Adipose tissue (tissue), 3 donors: ENCODE data around the gene BICDL1. TPM values are rescaled to one million over a fixed set of nuclear protein-coding genes. Genes with fewer than 3 reads are reported as not detected.

Experiments used
- H3K27ac ChIP-seq: one replicate; pipeline ENCODE4 v1.5.1; 2013; ENCODE audit warnings: low read depth, low read length
- WGBS, 3 donors: extraction: QIAGEN DNeasy Blood & Tissue Kit; methylation state at CpG; one replicate each; pipeline ENCODE4 v1.1.7; 2013; 5-methylcytosine and 5-hydroxymethylcytosine counted together
- polyA plus RNA-seq, 3 donors: library from polyadenylated mRNA; stranded (reverse); fragments of 200-250 nt; gene quantifications; one replicate each; pipeline ENCODE4 v1.2.3, GENCODE V29; 2013
- donor health status: healthy with polysubstance abuse.
- donor health status: Bipolar disorder and iron deficiency.
- donor health status: healthy.

The BICDL1 gene
- polyA plus RNA-seq, 3 donors: 2.4 to 7.4 (median 6.0) TPM

DNA sequence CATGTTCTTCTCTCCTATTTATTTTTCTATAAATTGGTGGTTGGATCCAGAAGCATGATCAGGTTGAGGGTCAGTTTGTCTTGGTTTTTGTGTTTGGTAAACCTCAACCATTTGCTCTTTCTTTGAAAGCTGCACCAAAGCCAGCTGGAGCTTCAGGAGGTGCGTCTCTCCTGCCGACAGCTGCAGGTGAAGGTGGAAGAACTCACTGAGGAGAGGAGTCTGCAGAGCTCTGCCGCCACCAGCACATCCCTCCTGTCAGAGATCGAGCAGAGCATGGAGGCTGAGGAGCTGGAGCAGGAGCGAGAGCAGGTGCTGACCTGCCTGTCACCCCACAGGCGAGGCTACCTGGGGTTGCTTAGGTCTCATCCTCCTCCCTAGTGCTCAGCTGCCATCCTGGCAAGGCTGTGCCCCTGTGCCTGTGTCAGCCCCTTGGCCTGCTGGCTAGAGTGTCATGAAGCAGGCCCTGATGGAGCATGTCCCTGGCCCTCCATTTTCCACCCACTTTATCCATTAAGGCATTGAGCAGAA lies 82.5 kb downstream of the BICDL1 start:
- 92 to 95% (median 95%) methylated on average over 6 of the region's 6 CpGs for WGBS, 3 donors
- H3K27ac ChIP-seq: no peak overlapping the region

DNA sequence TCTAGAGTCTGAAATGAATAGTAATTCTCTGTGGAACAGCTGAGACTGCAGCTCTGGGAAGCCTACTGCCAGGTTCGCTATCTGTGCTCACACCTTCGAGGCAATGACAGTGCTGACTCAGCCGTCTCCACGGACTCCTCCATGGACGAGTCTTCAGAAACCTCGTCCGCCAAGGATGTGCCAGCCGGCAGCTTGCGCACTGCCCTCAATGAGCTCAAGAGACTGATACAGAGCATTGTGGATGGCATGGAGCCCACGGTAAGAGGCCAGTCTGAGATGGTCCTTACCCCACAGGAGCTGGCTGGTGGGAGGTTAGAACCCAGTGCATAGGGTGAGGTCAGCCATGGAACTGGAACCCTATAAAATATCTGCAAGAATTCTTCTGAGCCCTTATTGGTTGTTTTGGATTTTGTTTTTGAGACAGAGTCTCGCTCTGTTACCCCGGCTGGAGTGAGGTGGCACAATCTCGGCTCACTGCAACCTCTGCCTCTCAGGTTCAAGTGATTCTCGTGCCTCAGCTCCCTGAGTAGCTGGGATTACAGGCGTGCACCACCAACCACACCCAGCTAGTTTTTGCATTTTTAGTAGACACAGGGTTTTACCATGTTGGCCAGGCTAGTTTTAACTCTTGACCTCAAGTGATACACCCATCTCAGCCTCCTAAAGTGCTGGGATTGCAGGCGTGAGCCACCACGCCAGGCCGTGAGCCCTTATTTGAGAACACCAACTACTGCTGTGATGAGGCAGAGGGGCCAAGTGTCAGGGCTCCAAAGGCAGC lies 83.6 kb downstream of the BICDL1 start:
- no peak overlapping the region for H3K27ac ChIP-seq
- 90% methylated on average over 18 of the region's 18 CpGs for WGBS, 3 donors

DNA sequence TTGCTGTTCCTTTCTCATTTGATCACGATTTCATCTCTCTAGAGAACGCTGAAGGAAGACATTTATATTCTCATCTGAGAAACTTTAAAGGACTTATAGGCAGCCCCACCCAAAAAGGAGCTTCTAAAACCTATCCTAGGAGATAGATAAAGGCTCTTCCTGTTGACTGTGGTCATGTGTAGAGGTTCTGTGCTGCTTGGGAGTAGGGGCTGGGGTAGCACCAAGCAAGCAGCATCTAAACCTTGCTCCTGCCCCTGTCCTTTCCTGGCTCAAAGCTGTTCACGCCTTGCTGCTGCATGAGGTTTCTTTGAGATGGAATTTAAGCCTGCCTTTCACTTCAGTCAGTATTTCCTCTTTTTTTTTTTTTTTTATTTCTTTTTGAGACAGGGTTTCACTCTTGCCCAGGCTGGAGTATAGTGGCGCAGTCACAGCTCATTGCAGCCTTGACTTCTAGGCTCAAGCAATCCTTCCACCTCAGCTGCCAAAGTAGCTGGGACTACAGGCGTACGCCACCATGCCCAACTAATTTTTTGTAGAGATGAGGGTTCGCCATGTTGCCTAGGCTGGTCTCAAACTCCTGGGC lies 86.1 kb downstream of the BICDL1 start:
- no peak overlapping the region for H3K27ac ChIP-seq
- 80 to 84% (median 81%) methylated on average over 7 of the region's 7 CpGs for WGBS, 3 donors

DNA sequence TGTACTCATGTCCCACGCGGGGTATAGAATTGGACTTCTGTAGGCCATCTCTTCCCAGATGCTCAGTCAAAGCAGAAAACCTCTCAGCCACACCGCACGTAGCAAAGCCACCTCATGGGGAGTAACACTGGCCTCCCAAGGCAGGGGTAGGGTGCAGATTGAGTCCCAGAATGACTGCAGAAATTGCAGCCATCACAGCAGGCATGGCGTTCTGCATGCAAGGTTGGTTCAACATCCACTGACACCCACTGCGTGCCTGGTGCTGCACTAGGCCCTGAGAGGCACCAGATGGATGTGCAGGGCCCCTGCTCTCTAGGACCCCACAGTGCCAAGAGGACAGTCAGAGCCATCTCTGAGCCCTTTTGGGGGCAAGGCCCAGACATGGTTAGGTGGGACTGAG lies 87.6 kb downstream of the BICDL1 start:
- WGBS, 3 donors: 96 to 99% (median 96%) methylated on average over 6 of the region's 6 CpGs
- H3K27ac ChIP-seq: no peak overlapping the region

DNA sequence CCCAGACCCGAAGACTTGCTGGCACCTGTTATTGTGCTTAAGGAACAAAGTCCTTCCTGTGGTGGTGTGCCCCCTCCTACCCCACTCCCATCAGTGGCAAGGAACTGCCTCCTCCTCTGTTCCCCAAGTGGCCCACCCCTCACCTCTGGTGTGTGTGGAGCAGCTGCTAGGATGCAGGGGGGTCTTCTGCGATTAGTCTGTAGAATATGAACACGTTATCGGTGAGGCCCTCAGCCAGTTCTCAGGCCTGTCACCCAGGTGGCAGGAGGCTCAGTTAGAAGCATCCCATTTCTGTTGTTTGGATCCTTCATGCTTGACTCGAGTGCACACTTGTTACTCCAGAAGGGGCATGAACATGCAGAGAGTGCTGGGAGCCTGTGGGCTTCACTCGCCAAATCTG lies 88.2 kb downstream of the BICDL1 start:
- WGBS, 3 donors: 92 to 94% (median 93%) methylated on average over 6 of the region's 6 CpGs
- H3K27ac ChIP-seq: no peak overlapping the region

DNA sequence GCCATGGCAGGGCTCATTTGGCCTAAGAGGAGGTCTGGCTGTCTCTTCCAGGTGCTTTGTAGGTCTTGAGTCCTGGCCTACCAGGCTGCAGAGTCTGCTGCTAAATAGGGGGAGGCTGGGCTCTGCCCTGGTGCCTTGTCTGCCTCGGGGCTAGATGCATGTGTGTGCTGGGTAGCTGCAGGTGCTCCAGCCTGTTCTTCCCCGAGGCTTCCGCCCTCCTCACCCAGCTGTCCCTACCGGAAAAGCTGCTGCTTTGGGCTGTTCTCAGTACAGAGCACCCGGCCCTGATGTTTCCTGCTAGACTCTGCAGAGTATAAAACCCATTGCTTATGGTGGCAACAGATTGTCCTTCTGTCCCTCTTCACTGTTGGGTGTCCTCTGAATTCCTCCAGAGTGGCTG lies 89.8 kb downstream of the BICDL1 start:
- no peak overlapping the region for H3K27ac ChIP-seq
- 55 to 74% (median 65%) methylated on average over 5 of the region's 5 CpGs for WGBS, 3 donors

DNA sequence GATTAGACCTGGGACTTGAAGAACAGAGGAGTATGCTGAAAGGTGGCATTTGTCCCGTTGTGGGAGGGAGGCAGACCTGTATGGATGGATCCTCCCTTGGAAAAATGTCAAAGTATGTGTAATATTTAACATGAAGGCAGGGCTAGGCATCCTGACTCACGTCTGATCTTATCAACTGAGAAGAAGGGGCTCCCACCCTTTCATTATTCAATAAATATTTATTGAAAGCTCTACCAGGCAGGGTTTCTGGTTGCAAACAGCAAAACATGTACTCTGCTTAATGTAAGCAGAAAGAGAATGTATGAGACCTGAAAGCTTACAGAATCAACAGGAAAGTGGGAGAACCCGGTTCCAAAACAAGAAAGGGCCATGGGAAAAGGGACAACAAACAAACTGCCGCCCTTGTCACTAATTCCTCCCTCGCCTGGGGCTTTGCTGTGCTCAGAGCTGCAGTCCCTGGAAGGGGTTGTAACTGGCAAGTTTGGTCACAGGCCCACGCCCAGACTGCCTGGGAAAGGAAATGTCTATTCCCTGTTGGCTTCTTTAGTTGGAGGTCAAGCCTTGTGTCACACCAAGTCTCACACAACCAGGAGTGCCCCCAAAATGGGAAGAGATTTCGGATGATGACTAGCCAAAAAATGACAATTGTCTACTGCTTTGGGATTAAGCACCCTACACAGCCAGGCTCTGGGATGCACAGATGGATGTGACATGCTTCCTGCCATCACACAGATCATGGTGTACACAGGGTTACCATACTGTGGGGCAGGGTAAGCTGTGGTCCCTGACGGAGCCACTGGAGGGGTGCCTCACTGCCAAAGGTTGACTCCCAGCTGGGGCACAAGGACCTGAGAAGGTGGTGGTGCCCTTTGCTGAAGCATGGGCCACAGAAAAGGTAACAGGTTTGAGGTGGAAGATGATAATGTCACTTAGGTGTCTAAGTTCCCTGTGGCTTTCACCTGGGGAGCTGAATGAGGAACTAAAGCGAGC lies 90.7 kb downstream of the BICDL1 start:
- no peak overlapping the region for H3K27ac ChIP-seq
- WGBS, 3 donors: 62 to 67% (median 65%) methylated on average over 9 of the region's 9 CpGs

DNA sequence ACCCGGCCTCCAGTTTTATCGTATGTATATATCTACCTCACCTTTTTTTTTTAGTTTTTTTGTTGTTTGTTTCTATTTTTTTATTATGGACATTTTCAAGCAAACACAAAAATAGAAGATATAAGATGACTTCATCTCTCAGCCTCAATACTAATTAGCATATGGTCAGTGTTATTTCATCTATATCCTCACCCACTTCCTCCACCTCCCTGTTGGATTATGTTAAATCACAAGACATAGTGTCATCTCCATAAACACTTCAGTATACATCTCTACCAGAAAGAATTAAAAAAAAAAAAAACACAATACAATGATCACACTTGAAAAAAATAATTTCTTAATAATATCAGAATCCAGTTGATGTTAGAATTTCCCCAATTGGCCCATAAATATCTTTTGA lies 92.6 kb downstream of the BICDL1 start:
- no peak overlapping the region for H3K27ac ChIP-seq
- whole genome bisulfite sequencing, 3 donors: 93 to 99% (median 96%) methylated on average over 2 of the region's 2 CpGs

DNA sequence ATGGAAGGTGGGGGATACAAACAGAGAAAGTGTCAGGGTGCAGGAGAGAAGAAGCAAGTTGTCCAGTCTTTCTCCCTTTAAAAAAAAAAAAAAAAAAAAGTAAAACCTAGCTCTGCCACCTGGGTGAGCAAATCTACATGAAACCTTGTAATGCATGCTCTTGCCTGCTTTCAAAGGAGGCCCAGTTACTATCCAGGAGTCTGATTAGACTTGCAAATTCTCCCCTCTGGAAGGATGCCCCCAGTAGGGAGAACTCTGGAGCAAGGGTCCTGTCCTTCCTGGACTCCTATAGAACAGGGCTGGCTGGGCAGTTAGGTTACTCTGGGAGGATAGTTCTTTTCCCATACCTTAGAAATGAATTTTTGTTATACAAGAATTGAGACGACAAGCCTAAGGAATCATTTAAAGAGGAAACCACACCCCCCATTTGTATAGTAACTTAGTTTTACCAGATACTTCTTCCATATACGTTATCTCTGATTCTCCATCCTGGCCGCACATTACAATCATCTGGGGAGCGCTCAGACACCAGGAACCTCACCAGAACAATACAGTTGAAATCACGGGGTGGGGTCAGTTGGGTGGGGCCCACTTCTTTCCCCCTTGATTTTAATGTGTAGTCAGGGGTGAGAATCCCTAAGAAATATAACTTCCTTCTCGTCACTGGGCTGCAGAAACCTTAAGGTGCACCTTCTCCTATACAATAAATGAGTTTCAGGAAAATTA lies 97.0 kb downstream of the BICDL1 start:
- no peak overlapping the region for H3K27ac ChIP-seq
- WGBS, 3 donors: 58 to 67% (median 60%) methylated on average over 6 of the region's 6 CpGs

DNA sequence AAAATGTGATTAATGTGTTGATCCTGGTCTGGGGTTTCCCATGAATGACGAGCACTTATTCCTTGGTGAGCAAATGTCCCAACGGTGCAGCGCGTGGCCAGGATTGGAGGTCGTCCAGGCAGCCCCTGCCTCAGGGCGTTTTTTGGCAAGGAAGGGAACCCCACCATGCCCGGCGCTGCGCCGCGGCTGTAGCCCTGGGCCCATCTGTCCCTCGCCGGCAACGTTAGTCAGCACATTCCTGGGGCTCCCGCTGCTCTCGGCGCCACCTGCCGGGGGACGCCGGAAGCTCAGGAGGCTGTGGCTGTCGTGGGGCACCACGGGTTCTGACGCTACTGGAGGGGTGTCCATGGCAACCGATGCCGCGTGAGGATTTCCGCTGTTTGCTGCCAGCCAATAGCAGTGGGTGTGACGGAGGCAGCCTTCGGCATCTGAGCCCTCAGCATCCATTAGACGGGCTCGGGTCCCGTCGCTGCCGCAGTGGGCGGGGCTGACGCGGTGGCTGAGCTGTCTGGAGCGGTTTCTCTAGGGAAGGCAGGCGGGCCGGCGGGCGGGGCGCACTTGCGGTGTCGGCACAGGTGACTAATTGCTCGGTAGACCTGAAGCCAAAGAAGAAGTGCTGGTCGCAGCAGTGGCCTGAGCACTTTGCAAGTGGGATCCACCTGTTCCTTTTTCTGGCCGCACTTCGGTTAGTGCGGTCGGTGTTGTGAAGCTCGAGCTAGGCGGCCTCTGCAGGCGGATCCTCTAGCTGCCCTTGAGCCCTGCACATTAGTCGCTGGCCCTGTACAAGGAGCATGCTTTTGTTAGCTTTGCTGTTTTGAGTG lies 98.0 kb downstream of the BICDL1 start:
- WGBS, 3 donors: 1 to 2% (median 1%) methylated on average over 55 of the region's 55 CpGs

DNA sequence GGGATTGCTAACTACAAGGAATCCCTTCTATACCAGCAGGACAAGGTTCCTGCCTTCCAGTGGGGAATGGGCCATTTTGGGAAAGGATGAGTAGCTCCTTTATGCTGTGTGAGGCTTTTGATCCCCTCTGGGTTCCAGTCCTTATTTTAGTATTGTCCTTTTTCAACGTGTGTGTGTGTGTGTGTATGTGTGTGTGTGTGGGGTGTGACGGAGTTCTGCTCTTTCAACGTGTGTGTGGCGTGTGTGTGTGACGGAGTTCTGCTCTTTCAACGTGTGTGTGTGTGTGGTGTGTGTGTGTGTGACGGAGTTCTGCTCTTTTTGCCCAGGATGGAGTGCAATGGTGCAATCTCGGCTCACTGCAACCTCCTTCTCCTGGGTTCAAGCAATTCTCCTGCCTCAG lies 100.1 kb downstream of the BICDL1 start:
- WGBS, 3 donors: 19 to 46% (median 27%) methylated on average over 8 of the region's 8 CpGs
- H3K27ac ChIP-seq: no peak overlapping the region

More for the DNA sequence above, 98.0 kb downstream of the BICDL1 start:
- H3K27ac ChIP-seq: no peak overlapping the region

DNA sequence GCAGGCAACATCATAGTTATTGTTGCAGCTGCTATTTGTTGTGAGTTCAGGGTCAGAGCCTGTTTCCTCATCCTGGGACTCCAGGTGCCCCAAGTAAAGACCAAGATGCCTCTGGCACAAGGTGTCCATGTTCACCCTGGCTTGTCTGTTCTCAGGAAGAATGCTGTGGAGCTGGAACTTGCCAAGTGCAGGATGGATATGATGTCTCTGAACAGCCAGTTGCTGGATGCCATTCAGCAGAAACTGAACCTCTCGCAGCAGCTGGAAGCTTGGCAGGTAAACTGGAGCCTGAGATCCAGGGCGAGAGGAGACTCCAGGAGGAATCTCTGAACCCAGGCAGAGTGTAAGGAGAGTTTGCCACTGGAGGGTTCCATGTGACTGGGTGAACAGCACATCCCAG lies 100.8 kb downstream of the BICDL1 start:
- no peak overlapping the region for H3K27ac ChIP-seq
- WGBS, 3 donors: 84 to 92% (median 91%) methylated on average over 2 of the region's 2 CpGs

DNA sequence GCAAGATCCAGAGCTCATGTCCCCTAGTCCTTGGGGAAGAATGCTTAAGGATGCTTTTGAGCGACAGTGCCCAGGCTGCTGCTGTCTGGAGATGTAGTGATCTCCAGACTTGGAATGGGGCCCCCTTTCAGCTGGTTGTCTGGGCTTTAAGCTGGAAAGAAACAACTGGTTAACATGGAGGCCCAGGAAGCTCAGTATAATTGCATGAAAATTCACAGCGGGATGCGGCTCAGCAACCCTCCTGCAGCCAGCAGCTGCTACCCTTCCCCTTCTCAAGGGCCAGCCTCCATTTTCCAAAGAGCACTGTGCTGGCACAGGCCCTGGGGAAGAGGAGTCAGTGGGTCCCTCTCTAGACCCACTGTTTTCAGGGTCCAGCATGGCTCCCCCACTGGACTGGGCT lies 101.2 kb downstream of the BICDL1 start:
- H3K27ac ChIP-seq: no peak overlapping the region
- WGBS, 3 donors: 90 to 96% (median 93%) methylated on average over 3 of the region's 3 CpGs

DNA sequence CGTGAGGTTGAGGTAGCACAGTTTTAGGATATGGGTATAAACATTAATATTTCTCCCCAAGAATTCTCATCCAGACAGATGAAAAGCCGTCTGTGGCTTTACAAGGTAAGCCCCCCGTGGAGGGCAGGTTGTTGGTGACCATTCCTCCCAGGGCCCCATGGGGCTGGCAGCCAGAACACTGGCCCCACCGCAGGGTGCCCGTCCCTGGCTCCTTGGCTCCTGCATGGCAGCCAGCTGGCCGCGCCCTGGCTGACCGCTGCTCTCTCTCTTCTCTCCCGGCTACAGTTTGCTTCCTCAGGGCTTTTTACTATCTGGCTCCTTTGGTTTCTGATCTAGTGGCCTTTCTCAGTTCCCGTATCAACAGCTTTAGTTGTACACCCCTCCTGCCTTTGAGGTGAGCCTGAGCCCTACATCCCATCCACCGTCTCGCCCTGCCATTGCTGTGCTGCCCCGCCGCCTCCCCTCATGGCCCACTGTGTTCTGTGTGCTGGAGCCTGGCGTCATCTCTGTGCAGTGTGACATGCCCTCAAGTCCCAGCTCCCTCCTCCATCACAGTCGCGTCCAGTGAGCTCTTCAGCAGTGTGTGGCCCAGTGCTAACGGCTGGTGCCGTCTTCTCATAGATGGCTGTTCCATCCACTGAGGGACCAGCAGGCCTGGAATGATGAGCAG lies 101.7 kb downstream of the BICDL1 start:
- WGBS, 3 donors: 87 to 91% (median 90%) methylated on average over 19 of the region's 19 CpGs

DNA sequence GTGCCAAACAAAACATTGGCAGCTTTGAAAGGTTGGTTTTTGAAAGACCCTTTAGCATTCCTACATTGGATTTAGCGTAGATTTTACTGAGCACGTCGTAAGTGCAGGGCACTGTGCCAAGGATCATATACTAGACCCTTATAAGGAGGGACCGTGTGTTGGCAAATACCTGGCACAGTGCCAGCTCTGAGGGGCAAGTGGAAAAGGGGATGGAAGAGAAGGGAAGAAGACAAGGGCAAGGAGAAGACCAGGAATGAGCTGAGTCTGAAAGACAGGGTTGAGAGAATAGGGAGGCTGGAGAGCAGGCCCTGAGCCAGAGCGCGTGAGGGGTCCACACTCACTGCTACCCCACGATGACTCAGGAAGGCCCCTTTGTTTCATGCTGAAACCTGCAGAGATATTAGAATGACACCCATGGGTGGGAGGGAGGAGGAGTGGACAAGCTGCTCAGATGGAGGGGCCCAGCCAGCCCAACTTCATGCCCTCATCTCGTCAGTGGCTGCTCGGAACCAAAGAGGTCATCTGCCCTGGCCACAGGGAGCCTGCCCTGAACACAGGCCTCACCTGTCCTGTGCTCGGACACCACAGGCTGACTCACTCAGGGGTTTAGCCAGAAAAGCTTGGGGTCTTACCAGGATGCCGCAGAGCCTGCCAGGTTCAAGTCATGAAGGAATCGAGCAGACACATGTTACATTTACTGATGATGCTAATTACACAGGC lies 102.5 kb downstream of the BICDL1 start:
- no peak overlapping the region for H3K27ac ChIP-seq
- 79 to 86% (median 85%) methylated on average over 12 of the region's 12 CpGs for WGBS, 3 donors

More for the DNA sequence above, 101.7 kb downstream of the BICDL1 start:
- no peak overlapping the region for H3K27ac ChIP-seq
